ENCODE results near the gene COA1.

GRCh38 chr7:43753271-43753810 is 24.0 kb upstream of the COA1 start:
- TF ChIP-seq EZH2 (optimal IDR thresholded peaks at IDR 0.05; ENCODE audit: low read depth, low read length), result no peak
- TF ChIP-seq CTCF (IDR thresholded peaks at IDR 0.05; ENCODE audit: low read length), result no peak
